GM12891 (cell line): ENCODE results near the gene KIF25.

Source experiments
- DNase-seq: peaks from one replicate; pipeline ENCODE4 v3.0.0; 2011; ENCODE audit warnings: low spot score; ENCODE audit not compliant: insufficient read length
- FAIRE-seq: peaks from 2 replicates; lab custom pipeline; 2011; peaks lifted over from hg19 to GRCh38; lab: Jason Lieb, UNC
- PAX5 ChIP-seq: IDR thresholded peaks from 2 replicates; pipeline ENCODE4 v1.6.1; 2011; ENCODE audit warnings: low read length, moderate library complexity, mild to moderate bottlenecking; ENCODE audit not compliant: insufficient read depth, severe bottlenecking
- POLR2A ChIP-seq: IDR thresholded peaks from 2 replicates; pipeline ENCODE4 v1.6.1; 2011; ENCODE audit warnings: low read depth, low read length, control low read depth
- POLR2AphosphoS5 ChIP-seq: IDR thresholded peaks from 2 replicates; pipeline ENCODE4 v1.6.1; 2011; ENCODE audit warnings: low read depth, low read length, control low read depth
- POU2F2 ChIP-seq: IDR thresholded peaks from 2 replicates; pipeline ENCODE4 v1.6.1; 2011; ENCODE audit warnings: low read depth, mild to moderate bottlenecking, control low read depth, low read length, moderate library complexity
- SPI1 ChIP-seq: IDR thresholded peaks from 2 replicates; pipeline ENCODE4 v1.6.1; 2011; ENCODE audit warnings: low read depth, low read length, control low read depth
- TAF1 ChIP-seq: IDR thresholded peaks from 2 replicates; pipeline ENCODE4 v1.6.1; 2011; ENCODE audit warnings: low read depth, low read length, control low read depth

KIF25 gene

GRCh38 chr6:168084465-168085160 is 87.1 kb downstream of the KIF25 start:
- DNase-seq (no peak), FAIRE-seq (no peak)
- TF ChIP-seq POU2F2 (no peak), POLR2AphosphoS5 (no peak), PAX5 (no peak), SPI1 (no peak), POLR2A (no peak), TAF1 (no peak)

GRCh38 chr6:168086066-168086465 is 88.6 kb downstream of the KIF25 start:
- TF ChIP-seq TAF1 (no peak), SPI1 (no peak), POLR2AphosphoS5 (no peak), POLR2A (no peak), POU2F2 (no peak), PAX5 (no peak)
- no peak for DNase-seq
- FAIRE-seq, result no peak

GRCh38 chr6:168086616-168087015 is 89.1 kb downstream of the KIF25 start:
- FAIRE-seq (no peak), DNase-seq (no peak)
- TF ChIP-seq PAX5, result no peak
- no peak for TF ChIP-seq POU2F2
- no peak for TF ChIP-seq TAF1
- TF ChIP-seq POLR2AphosphoS5, result no peak
- no peak for TF ChIP-seq SPI1
- no peak for TF ChIP-seq POLR2A

GRCh38 chr6:168087436-168088160 is 90.1 kb downstream of the KIF25 start:
- no peak for FAIRE-seq
- TF ChIP-seq POU2F2, result no peak
- no peak for TF ChIP-seq POLR2A
- TF ChIP-seq PAX5, result no peak
- no peak for TF ChIP-seq TAF1
- no peak for TF ChIP-seq SPI1
- no peak for TF ChIP-seq POLR2AphosphoS5
- no peak for DNase-seq

GRCh38 chr6:168088161-168089053 is 90.9 kb downstream of the KIF25 start:
- DNase-seq (no peak), FAIRE-seq (no peak)
- TF ChIP-seq POLR2AphosphoS5 (no peak), POU2F2 (no peak), TAF1 (no peak), SPI1 (no peak), PAX5 (no peak), POLR2A (no peak)

GRCh38 chr6:168089186-168090063 is 92.0 kb downstream of the KIF25 start:
- FAIRE-seq (no peak), DNase-seq (no peak)
- TF ChIP-seq TAF1, result no peak
- no peak for TF ChIP-seq POLR2AphosphoS5
- no peak for TF ChIP-seq POU2F2
- no peak for TF ChIP-seq POLR2A
- no peak for TF ChIP-seq PAX5
- TF ChIP-seq SPI1, result no peak

GRCh38 chr6:168090064-168090690 is 92.7 kb downstream of the KIF25 start:
- TF ChIP-seq PAX5 (no peak), SPI1 (no peak), POLR2A (no peak), TAF1 (no peak), POLR2AphosphoS5 (no peak), POU2F2 (no peak)
- DNase-seq (no peak), FAIRE-seq (no peak)

GRCh38 chr6:168090706-168091105 is 93.2 kb downstream of the KIF25 start:
- no peak for TF ChIP-seq TAF1
- TF ChIP-seq SPI1, result no peak
- TF ChIP-seq POLR2AphosphoS5, result no peak
- no peak for TF ChIP-seq PAX5
- TF ChIP-seq POU2F2, result no peak
- no peak for TF ChIP-seq POLR2A
- DNase-seq (no peak), FAIRE-seq (no peak)
